GM18870 (cell line): Measurements from ENCODE around the gene MACIR.

Experiments
- ATAC-seq: cut with Tn5 transposase; IDR thresholded peaks from one replicate; pipeline ENCODE4 v1.9.1; 2021; ENCODE audit warnings: moderate library complexity; ENCODE audit not compliant: unreplicated experiment

Gene MACIR

GRCh38 chr5:103289024-103289423 lies 30.5 kb downstream of the MACIR start:
- ATAC-seq: no peak

- no peak for ATAC-seq
Observed at GRCh38 chr5:103290846-103291245, 32.3 kb downstream of the MACIR start.

GRCh38 chr5:103291606-103292005 lies 33.0 kb downstream of the MACIR start:
- ATAC-seq: no peak

- ATAC-seq: no peak
Observed at GRCh38 chr5:103293099-103293498, 34.5 kb downstream of the MACIR start.

- no peak for ATAC-seq
Observed at GRCh38 chr5:103293719-103294118, 35.2 kb downstream of the MACIR start.

- no peak for ATAC-seq
Observed at GRCh38 chr5:103294906-103295305, 36.3 kb downstream of the MACIR start.

- no peak for ATAC-seq
Observed at GRCh38 chr5:103295424-103295823, 36.9 kb downstream of the MACIR start.

- no peak for ATAC-seq
Observed at GRCh38 chr5:103295871-103296270, 37.3 kb downstream of the MACIR start.

GRCh38 chr5:103298117-103298516 lies 39.6 kb downstream of the MACIR start:
- no peak for ATAC-seq

- no peak for ATAC-seq
Observed at GRCh38 chr5:103298607-103299188, 40.1 kb downstream of the MACIR start.

- ATAC-seq: no peak
Observed at GRCh38 chr5:103305809-103306208, 47.2 kb downstream of the MACIR start.

- ATAC-seq: no peak
Observed at GRCh38 chr5:103307470-103307869, 48.9 kb downstream of the MACIR start.

GRCh38 chr5:103308774-103309173 lies 50.2 kb downstream of the MACIR start:
- no peak for ATAC-seq

GRCh38 chr5:103313056-103313455 lies 54.5 kb downstream of the MACIR start:
- ATAC-seq: no peak

- ATAC-seq: no peak
Observed at GRCh38 chr5:103315455-103315854, 56.9 kb downstream of the MACIR start.

GRCh38 chr5:103327451-103327850 lies 68.9 kb downstream of the MACIR start:
- ATAC-seq: no peak

- no peak for ATAC-seq
Observed at GRCh38 chr5:103327893-103328292, 69.3 kb downstream of the MACIR start.
